GM19324 (cell line): ENCODE data around the gene ADIRF.
"Not testable (repeated sequence)": the region's sequence is repeated elsewhere in the genome, so short reads cannot be mapped to it uniquely, and the experiment has no call there.

Source experiments
- ATAC-seq: cut with Tn5 transposase; IDR thresholded peaks from one replicate; pipeline ENCODE4 v1.9.1; 2021; ENCODE audit warnings: mild to moderate bottlenecking, moderate library complexity; ENCODE audit not compliant: unreplicated experiment, low FRiP score

The ADIRF gene

GRCh38 chr10:87019504-87019903 is 51.2 kb downstream of the ADIRF start:
- ATAC-seq = not testable (repeated sequence)

- ATAC-seq = not testable (repeated sequence)
Observed at GRCh38 chr10:87020056-87020455, 51.8 kb downstream of the ADIRF start, which contains the start of gene FAM25A. TSS of gene FAM25A (plus strand) at chr10:87020294. CDS start at chr10:87020325, 31 bp downstream.
